A673 (cell line): ENCODE measurements around the gene SEC31B. TPM values are rescaled to one million over a fixed set of nuclear protein-coding genes. Genes with fewer than 3 reads are reported as not detected.

Experiments
- BruUV-seq: library from RNA; stranded (reverse); fragments of 400-500 nt; replicated peaks from 2 replicates; lab custom pipeline; 2021; lab: Mats Ljungman, UMichigan
- CTCF ChIA-PET: fragments of 300-600 bp; sonication (Branson Sonifier 250); formaldehyde crosslinking; loops from one replicate; lab custom pipeline; 2022; ENCODE audit warnings: antibody characterized with exemption; lab: Charles Lee
- POLR2A ChIA-PET: fragments of 300-600 bp; sonication (Branson Sonifier 250); formaldehyde crosslinking; loops from one replicate; lab custom pipeline; 2022; ENCODE audit warnings: antibody characterized with exemption; ENCODE audit not compliant: low non-redundant PET; lab: Charles Lee
- DNase-seq: peaks from one replicate; pipeline ENCODE4 v3.0.0-alpha.2; 2015; ENCODE audit warnings: low spot score
- H3K27ac ChIP-seq: fragments of 200-600 bp; sonication (generic); 2 replicates; pipeline ENCODE4 v1.5.1; 2016; ENCODE audit warnings: mixed run types, low read depth, mild to moderate bottlenecking, mixed read lengths, antibody characterized with exemption, low read length; ENCODE audit not compliant: poor library complexity, severe bottlenecking
- H3K27me3 ChIP-seq: fragments of 200-600 bp; sonication (generic); replicated peaks from 2 replicates; pipeline ENCODE4 v1.6.1; 2017; ENCODE audit warnings: mixed run types, low read depth, mild to moderate bottlenecking, mixed read lengths, antibody characterized with exemption, low read length; ENCODE audit not compliant: insufficient read depth, poor library complexity
- H3K36me3 ChIP-seq: fragments of 200-600 bp; sonication (generic); 2 replicates; pipeline ENCODE4 v1.6.1; 2016; ENCODE audit warnings: mixed run types, mild to moderate bottlenecking, mixed read lengths, antibody characterized with exemption, low read length; ENCODE audit not compliant: insufficient read depth, poor library complexity, severe bottlenecking
- H3K4me1 ChIP-seq: fragments of 200-600 bp; sonication (generic); 2 replicates; pipeline ENCODE4 v1.6.1; 2017; ENCODE audit warnings: mixed run types, mild to moderate bottlenecking, mixed read lengths, antibody characterized with exemption, low read length; ENCODE audit not compliant: insufficient read depth, poor library complexity, severe bottlenecking
- H3K4me3 ChIP-seq: fragments of 200-600 bp; sonication (generic); 2 replicates; pipeline ENCODE4 v1.5.1; 2016; ENCODE audit warnings: low read depth, mixed run types, mild to moderate bottlenecking, mixed read lengths, low read length; ENCODE audit not compliant: poor library complexity, severe bottlenecking
- H3K9me3 ChIP-seq: fragments of 200-600 bp; sonication (generic); 2 replicates; pipeline ENCODE4 v1.6.1; 2016; ENCODE audit warnings: mixed run types, low read depth, mild to moderate bottlenecking, mixed read lengths, antibody characterized with exemption, low read length; ENCODE audit not compliant: poor library complexity, severe bottlenecking
- CTCF ChIP-seq: fragments of 300-800, 200-600 bp; sonication (generic); conservative IDR thresholded peaks from 2 replicates; pipeline ENCODE4 v1.5.1; 2017; ENCODE audit warnings: low read depth, mild to moderate bottlenecking, antibody characterized with exemption, low read length, moderate library complexity, mixed read lengths
- EZH2 ChIP-seq: fragments of 200-600 bp; sonication (generic); IDR thresholded peaks from 2 replicates; pipeline ENCODE4 v1.6.1; 2017; ENCODE audit warnings: borderline replicate concordance, low read depth, mild to moderate bottlenecking, mixed read lengths, antibody characterized with exemption, low read length; ENCODE audit not compliant: poor library complexity, severe bottlenecking
- intact Hi-C: fragments of 100-400 bp; cut with micrococcal nuclease; formaldehyde crosslinking; loops from one replicate; pipeline ENCODE4 v1.10.0; 2022; ENCODE audit not compliant: unreplicated experiment
- total RNA-seq: library from RNA; stranded (reverse); gene quantifications from 2 replicates; pipeline ENCODE4 v1.2.3, GENCODE V29; 2021

Gene SEC31B
- total RNA-seq, 1 experiment from 2014 or later, result 3.8 TPM

GRCh38 chr10:100447663-100448062 lies 72.0 kb downstream of the SEC31B start:
- Histone ChIP-seq H3K9me3 (no peaks in the 10 kb centered on the region), H3K27ac (no peak overlapping the region), H3K4me1 (no peaks in the 10 kb centered on the region), H3K36me3 (no peaks in the 10 kb centered on the region), H3K4me3 (no peak overlapping the region), H3K27me3 (no peaks in the 10 kb centered on the region)
- intact Hi-C loops, result no loop called here
- no TSS peak for BruUV-seq
- POLR2A ChIA-PET, result no interaction called here
- CTCF ChIA-PET, result no interaction called here
- TF ChIP-seq CTCF (no peak), EZH2 (no peak)
- no peak for DNase-seq

GRCh38 chr10:100446130-100446761 lies 73.4 kb downstream of the SEC31B start:
- Histone ChIP-seq H3K4me1 (no peaks in the 10 kb centered on the region), H3K27ac (no peak overlapping the region), H3K27me3 (no peaks in the 10 kb centered on the region), H3K9me3 (no peaks in the 10 kb centered on the region), H3K4me3 (no peak overlapping the region), H3K36me3 (no peaks in the 10 kb centered on the region)
- ChIA-PET CTCF (interaction anchor here (1.3 kb wide), 1 partner anchor 72 kb away, joined by 4 read pairs; no protein-coding TSS in a partner anchor), POLR2A (no interaction called here)
- intact Hi-C loops, result no loop called here
- no peak for TF ChIP-seq EZH2
- TF ChIP-seq CTCF, result no peak
- no TSS peak for BruUV-seq
- DNase-seq, result no peak

- intact Hi-C loops, result no loop called here
- no TSS peak for BruUV-seq
- H3K9me3 ChIP-seq, result no peaks in the 10 kb centered on the region
- H3K36me3 ChIP-seq, result no peaks in the 10 kb centered on the region
- H3K27me3 ChIP-seq, result no peaks in the 10 kb centered on the region
- POLR2A ChIA-PET, result no interaction called here
- H3K4me3 ChIP-seq, result no peak overlapping the region
- no peak for DNase-seq
- no peaks in the 10 kb centered on the region for H3K4me1 ChIP-seq
- H3K27ac ChIP-seq, result no peak overlapping the region
- CTCF ChIA-PET, result interaction anchor here (0.6 kb wide), 1 partner anchor 20 kb away, joined by 4 read pairs; the partner anchor contains the start of gene WNT8B
- TF ChIP-seq EZH2 (no peak), CTCF (no peak)
These were observed 77.1 kb downstream of the SEC31B start for GRCh38 chr10:100442548-100442947.
